GM04504 (cell line): ENCODE data around the gene PIR.

Experiments
- DNase-seq: peaks from one replicate; pipeline ENCODE4 v3.0.0-alpha.2; 2012; ENCODE audit warnings: low read depth

PIR gene

DNA sequence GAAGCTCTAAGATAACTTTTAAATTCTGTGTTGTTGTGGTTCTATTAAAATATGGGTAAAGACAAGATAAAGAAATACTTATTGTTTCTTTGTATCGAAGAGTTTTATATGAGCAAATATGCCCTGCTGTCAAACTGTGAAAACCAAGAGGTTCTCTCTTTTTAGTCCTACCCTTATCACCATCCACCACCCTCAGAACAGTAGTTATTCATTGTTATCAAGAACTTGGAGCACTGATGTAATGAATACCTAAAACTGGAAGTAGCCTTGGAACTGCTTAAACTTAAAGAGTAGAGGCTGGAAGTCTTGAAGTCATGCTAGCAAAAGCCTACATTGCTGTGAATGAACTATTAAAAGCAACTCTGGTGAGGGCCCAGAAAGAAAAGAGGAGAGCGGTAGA is 9.2 kb downstream of the PIR start:
- DNase-seq = no peak

DNA sequence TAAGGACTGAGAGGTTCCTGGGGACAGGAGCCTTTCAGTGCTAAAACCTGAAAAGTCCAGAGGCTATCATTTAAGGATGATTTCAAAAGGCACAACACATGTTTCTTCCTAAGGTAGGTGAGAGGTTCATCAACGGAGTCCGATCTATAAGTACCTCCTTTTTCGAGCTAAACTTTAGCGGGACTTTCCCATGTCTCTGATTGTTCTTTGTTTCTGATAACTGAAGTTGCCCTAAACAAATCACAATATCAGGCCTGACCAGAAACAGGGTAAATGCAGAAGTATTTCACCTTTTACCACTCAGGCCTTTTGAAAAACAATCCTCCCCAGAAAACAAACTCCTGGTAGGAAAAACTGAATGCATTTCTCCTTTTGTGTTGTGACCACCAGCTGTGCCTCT is 17.6 kb downstream of the PIR start:
- DNase-seq = no peak

DNA sequence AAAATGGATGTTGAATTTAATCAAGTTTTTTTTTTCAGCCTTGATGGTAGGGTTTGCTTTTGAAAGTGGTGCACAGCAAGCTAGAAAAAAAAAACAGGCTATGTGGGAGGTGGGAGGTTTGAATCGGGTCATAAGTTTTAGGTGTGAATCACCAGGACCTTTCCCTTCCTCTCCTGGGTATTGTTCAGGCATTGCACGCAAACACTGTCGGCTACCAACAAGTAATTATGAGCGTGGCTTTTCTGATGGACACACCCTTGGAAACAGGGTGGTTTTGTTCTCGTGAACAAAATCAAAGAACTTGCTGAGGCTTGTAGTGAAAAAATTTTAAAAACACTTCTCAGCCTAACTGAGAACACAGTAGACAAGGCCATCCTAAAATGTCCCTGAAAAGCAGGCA is 18.1 kb downstream of the PIR start:
- DNase-seq = no peak

DNA sequence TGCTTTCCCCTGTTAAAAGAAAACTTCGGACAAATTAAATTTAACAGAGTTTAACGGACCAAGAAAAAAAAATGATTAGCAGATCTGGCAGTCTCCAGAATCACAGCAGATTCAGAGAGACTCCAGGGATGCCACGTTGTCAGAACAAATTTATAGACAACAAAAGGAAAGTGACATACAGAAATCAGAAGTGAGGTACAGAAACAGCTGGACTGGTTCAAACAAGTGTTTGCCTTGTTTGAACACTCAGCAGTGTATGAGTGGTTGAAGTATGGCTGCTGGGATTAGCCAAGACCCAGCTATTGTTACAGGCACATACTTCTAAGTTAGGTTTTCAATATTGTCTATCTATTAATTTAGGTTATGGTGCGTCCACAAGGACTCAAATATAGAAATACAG is 19.1 kb downstream of the PIR start:
- DNase-seq = no peak

DNA sequence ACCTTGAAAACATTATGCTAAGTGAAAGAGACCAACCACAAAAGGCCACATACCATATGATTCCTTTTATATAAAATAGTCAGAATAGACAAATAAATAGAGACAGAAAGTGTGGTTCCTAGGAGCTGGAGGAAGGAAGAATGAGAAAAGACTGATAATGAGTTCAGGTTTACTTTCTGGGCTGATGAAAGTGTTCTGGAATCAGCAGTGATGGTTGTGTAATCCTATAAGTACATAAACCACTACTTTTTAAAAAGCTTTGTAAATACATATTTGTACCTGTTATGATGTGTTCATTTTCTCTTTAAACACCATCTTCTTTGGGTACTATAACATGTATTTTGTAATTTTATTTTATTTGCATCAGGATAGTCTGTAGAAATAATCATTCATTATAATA is 20.6 kb downstream of the PIR start:
- DNase-seq = no peak

DNA sequence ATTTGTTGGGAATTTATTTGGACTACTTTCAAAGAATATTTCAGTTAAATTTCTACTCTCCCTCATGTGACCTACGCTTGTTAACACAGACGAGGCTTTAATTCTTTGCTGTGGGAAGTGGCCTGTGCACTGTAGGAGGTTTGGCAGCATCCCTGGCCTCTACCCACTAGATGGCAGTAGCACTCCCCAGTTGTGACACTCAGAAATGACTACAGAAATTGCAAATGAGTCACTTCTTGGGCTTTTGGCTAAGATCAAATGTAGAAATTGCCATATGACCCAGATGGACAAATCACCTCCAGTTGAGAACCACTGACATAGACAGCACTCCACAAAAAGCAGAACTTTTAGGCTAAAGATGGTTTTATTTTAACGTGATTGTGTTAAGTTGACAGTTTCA is 22.1 kb downstream of the PIR start:
- peak; percentile 57 for DNase-seq

DNA sequence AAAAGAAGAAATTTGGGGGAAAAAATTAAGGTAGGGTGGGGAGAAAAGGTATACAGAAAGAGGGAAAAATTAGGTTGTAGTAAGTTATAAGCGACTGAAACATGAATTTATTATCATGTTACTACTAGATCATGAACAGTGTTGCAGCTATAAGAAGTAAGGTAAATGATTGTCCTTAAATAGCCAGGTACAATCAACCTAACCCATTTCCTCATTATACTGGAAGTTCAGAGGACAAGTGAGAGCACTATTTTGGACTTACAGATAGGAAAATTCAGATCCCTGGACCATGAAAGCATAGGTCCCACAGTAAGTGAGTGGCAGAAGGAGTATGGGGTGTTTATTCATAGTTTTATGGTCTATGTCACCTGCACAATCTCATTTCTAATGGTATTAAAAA is 23.5 kb downstream of the PIR start:
- no peak for DNase-seq

DNA sequence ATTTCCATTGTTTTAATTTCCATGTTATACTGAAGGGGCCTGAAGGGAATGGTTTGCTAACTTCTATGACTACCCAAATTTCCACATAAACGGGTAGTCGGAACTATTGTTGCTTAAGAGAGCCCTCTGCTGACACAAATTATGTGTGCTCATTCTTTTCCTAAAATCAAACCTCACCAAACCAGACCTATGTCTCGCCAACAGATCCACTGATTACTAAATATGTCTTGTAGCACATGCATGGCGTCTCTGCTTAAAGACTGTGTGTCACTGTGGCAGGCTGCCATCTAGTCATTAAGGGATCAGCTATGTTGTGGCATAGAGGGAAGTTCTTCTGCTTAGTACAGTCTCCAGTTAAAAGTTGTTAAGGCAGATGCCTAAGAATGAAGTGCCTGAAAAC is 25.1 kb downstream of the PIR start:
- DNase-seq = no peak

DNA sequence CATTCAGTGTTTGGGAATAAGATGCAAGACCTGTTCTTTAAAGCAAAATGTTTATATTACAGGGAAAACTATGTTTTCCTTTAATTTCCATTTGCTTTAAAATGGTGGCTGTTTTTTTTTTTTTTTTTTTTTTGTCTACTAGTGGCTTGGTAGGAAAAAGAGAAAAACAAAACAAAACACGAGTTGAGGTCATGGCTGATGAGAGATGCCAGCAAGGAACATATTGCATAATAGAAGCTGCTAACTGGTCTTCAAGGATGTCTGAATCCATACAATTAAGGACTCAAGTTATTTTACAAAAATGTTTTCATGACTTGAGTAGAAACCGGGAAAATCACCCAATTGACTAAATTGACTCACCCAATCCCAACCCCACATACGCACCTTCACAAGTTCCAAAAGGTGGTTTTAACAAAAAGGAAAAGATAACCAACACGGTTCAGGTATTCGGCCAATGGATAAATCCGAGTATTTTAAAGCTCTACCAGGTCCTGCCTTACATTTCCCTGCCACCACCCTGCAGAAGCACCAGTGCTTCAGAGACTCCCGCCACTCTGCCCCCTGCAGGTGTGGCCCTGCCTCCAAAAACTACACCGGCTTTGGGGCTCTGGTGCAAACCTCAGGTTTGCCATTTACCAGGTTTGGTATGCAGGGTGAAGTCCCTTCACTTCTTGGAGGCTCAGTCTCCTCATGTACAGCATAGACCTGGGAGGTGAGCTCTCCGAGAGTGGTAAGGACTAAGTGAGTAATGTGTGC is 27.1 kb downstream of the PIR start:
- DNase-seq = peak; percentile 4

DNA sequence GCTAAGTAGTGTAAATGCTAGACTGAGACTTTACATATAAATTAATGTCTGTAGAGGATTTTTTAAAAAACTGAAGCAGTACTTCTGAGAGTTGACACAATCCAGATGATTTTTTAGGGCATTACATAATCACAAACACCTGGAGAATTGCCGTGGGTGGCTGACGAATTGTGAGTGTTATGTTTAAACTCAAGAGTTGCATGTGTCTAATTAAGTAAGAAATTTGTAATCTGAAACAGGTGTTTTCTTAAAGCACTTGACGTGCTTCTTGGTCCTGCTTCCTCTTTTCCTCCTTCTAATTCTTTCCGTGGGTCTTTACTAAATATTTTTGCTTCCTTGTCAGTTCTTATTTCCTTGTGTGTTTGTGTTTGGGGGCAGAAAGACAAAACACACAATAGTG is 27.8 kb downstream of the PIR start:
- peak; percentile 29 for DNase-seq

DNA sequence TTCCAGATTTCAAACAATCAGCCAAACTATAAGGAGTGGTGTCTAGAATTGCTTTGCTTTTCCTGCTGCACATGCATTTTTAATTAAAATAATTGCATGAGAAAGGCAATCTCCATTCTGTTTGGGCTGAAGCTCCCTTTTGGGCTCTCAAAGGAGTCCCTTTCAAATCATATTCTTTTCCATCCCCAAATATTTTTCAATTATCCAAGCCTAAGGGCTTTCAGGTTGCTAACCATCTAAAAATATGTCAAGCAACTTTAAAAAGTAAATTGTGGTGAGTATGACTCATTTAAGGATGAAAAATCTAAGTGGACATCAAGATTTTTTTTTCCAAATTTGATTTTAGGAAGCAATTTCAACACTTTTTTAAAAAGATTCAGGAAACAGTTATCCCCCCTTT is 28.4 kb downstream of the PIR start:
- DNase-seq = no peak

DNA sequence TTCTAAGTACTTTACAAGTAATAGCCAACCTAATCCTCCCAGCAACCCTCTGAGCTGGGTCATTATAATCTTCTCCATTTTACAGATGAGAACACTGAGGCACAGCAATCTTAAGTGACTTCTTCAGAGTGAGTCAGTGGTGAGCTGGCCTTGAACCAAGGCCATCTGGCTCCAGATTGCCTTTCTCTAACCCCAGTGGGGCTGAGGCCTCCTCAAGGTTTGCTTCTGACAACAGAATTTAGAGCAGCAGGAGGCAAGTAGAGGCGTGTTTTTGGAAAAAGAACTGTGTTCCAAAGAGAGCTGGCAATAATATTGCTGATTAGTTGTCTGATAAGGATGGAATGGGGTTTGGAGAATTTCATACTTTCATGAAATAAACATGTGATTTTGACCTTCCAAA is 41.2 kb downstream of the PIR start:
- DNase-seq = no peak

DNA sequence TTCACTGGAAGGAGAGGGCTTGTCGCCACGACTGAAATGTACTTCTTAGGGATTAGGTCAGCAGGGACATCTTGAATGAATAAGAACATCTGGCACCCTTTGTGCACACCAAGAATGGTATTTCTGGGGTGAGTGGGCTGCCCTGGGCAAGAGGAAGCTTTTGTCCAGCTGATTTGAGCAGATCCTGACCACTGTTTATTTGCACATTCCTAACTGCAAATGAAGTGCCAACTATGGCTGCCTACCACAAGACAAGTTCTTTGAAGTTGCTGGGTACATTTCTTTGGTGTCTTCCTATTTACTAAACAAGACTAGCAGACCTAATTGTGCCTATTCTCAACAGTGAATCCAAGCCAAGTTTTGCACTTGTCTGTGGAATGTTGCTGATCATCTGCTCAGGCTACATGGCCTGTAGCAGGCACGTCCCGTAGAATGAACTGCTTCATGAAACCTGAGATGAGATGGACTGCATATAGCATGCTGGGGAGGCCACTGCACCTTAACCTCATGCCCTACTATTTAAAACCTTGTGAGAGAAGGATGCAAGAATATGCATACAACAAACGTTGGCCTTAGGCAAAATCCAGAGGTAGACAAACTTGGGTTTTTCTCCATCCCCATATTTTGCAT is 45.0 kb downstream of the PIR start:
- no peak for DNase-seq

DNA sequence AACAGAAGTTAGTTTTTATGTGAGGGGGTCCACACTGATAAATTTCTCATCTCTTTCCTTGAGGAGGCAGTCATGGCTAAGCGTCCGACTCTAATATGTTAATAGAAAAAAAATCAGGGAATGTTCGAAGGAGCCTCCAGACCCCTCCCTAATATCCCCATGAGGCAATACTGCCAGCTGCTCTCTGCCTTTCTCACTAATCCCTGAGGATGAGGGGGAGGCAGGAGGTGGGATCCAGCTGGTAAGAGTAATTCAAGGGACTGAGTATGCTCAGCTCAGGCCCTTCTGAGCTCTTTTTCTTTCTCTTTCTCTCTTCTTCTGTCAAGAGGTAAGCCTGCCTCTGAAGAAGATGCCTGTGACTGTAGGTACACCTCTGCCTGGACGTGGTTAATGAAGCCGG is 51.7 kb downstream of the PIR start:
- no peak for DNase-seq

DNA sequence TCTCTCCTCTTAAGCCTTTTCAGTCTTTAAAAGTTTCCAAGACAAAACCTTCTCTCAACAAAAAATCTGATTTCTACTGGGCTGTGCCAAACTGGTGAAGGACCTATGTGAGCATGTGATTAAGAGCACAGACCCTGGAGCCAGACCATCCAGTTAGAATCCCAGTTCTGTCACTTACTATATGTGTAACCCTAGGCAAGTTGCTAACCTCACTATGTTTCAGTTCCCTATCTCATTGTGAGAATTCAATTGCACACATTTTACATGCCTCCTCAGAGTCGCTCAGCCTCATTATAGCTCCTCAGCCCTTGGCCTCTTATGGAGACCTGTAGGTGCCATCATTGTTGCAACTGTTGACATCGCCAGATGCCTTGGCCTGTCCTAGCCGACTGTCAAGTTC is 54.8 kb downstream of the PIR start:
- DNase-seq = no peak

DNA sequence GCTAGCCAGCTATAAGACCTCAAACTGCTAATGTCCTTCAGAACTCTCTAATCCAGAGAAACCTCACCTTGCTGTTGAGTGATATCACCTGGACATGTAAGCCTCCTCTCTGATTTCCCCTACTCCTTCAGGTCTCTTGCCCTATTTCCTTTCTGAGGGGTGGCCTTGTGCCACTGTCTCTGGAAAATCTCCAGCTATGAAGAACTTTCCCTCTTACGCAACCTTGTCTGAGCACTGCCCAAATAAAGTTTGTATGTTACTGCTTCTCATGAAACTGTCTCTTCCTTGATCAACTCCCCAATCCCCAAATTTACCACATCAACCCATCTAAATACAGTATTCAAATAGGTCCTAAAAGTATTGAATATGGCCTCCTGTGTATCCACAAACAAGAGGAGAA is 55.4 kb downstream of the PIR start:
- DNase-seq = no peak

DNA sequence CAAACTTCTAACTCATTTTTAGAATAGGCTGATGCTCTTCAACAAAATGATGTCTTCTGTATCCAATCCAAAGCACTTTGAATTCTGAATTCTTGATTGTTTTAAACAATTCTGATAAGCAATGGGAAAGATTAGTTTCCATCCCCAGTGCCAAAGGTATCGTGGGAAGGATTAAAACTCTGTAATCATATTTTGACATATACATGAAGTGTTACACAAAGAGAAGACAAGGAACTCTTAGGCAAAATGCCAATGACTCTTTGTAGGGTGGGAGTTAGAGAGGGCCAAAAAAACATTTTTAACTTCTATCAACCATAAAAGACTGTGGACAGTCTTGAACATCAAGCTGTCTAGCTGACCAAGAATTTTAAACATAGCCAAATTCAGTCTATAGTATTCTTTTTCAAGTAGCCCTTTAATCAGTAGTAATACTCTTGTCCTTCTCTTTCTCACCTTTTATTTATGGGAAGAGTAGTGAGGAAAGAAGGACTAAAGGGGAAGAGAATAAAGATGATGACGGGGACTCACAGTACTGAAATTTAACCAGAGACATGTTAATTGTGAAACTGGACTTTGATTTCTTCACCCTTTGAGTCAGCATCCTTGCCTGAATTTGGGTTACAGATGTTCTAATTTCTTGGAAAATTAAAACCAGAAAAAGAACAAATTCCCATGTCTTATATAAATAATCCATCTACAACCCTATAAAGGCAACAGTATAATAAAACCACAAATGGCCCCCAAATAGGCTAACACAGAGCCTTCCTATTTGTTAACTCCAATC is 57.1 kb downstream of the PIR start:
- DNase-seq = no peak

DNA sequence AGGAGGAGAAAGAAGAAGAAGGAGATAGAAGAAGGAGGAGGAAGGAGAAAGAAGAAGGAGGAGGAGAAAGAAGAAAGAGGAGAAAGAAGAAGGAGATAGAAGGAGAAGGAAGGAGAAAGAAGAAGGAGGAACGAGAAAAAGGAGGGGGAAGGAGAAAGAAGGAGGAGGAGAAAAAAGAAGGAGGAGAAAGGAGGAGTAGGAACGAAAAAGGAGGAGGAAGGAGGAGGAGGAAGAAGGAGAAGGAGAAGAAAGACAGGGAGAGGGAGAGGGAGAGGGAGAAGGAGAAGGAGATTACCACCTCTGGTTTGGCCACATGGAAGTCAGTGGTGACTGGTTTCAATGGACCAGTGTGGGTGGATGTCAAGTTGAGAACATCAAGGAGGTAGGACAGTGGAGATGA is 58.9 kb downstream of the PIR start:
- no peak for DNase-seq

DNA sequence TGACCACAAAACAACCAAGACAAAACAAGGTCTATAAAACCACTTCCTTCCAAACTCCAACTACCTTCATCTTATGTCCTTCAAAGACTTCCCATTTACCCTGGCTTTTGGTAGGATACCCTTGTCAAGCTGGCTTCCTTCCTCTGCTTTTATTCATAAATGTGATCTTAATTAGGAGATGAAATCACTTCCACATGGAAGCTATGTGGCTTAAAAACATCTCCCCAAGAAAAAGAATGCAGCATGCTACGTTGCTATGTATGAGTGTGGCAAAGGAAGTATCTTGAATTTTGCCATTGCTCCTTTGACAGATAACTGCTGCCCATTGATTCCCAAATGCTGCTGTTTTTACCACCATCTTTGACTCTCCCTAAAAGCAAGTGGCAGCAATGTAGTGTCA is 62.5 kb downstream of the PIR start:
- no peak for DNase-seq

DNA sequence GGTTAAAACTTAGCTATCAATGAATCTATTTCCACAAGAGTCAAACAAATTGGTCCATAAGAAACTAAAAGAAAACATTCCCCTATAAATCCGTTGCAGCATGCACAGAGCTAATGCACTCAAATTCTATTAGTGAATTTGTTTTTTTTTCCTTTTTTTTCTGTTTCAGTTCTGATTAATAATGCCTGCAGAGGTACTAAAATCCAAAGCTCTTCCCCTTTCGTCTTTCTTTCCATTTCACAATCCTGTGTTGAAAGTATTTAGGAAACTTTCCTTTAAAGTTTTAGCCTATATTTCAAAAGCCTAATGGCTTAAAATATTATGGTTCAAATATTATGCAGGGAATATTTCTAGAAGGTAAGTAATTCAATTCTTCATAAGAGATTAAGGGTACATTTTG is 63.1 kb downstream of the PIR start:
- no peak for DNase-seq

DNA sequence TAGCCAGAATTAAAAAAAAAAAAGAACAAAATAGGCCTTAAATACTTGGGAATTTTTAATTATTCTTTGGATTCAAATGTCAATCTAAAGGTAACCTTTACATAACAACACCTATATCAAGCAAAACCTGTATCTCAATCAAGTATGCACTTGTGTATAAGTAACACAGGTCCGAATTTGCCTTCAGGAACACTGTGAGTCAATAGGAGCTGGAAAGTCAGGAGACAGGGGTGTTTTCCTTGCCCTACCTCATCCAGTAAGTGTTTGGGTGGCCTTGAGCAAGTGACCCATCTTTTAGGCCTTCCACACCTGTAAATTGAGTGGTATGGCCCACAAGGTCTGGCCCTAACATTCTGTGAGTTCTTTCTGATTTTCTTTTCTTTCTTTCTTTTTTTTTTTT is 68.1 kb downstream of the PIR start:
- DNase-seq = no peak

DNA sequence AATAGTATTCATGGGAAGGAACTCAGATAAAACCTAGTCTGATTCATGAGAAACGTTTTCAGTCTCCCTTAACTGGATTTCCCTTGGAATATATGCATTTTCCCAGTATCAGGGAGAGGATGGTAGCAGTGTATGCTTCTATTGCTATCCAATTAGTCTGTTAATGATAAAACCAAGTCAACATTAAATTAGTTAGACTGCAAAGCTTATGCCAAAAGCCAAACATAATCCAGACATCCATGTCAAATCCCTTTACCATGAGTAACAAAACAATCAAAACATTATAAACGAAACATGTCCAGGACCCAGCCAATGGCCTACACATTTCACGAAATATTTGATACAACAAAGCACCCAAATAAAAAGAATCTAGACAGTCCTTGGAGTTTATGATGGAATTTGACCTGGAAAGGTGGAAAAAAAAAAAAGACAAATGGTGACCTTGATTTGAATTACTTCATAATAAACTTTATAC is 74.4 kb downstream of the PIR start:
- no peak for DNase-seq

DNA sequence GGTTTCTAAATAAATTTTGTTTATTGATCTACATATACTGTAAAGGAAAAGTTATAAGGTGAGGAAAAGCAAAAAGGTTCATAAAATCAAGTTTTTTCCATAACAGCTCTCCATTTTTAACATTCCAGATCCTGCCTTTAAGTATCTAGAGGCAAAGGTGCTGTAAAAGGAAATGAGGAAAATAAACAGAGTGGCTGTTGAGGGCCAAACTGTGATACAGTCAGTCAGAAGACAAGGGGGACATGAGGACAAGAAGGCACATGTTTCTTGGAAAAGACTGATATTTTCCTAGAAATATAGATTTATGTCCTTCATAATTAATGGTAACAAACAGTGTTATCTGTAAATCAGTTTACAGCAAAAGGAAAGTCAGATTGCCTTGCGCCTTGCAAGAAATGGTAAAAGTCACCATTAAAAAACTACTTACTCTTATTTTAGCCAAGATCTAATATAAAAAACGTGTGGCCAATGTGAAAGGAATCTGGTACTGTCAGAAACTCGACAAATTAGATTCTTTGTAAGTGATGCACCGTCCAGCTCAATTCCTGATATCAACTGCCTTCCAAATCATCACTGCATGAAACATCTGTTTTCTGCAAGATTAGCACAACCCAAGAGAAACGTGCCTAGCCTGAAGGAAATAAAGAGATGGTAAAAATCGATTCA is 75.0 kb downstream of the PIR start:
- peak; percentile 40 for DNase-seq
